HG03432 (cell line): ENCODE results near the gene TRAPPC3.
A peak's percentile ranks its signal among the peaks of the same experiment; 100 is the strongest.
"Not testable (repeated sequence)": the region's sequence is repeated elsewhere in the genome, so short reads cannot be mapped to it uniquely, and the experiment has no call there.

Experiments
- ATAC-seq: cut with Tn5 transposase; IDR thresholded peaks from one replicate; pipeline ENCODE4 v1.9.1; 2021; ENCODE audit warnings: mild to moderate bottlenecking, moderate library complexity; ENCODE audit not compliant: unreplicated experiment

The TRAPPC3 gene

DNA sequence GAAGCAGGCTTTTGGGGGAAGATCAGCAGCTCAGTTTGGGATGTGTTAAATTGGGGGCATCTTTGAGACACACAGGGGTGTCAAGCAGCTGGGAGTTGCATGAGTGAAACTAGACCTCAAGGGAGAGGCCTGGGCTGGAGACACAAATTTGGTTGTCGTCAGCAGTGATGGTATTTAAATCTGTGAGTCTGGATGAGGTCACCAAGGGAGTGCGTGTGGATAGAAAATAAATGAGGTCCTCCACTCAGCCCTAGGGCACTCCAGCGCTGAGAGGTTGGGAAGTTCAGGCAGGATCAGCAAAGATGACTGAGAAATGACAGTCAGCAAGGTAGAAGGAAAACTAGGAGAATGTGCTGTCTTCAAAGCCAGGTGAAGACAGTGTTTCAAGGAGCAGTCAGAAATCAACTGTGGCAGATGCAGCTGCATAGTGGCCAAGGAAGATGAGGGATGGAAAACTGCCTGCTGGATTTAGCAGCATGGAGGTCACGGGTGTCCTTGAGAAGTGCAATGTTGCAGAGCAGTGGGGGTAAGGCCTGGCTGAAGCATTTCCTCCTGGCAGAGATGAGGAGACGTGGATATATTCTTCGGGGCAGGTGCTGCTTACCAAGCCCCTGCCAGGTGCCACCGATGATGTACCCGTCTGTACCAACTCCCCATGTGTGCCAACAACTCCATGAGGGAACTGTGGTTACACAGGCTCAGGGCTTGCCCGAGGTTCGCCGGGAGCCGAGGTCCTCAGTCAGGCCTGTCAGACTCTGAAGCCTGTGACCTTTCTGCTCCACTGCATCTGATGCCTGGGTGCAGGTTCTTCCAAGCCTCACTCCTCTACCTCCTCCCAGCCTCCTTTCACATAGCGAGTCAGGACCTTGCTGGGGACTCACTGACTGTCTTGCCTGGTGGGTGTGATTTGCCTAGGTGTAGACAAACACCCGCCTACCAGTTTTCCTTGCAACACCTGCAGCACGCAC, 17.9 kb upstream of the TRAPPC3 start:
- ATAC-seq: no peak

DNA sequence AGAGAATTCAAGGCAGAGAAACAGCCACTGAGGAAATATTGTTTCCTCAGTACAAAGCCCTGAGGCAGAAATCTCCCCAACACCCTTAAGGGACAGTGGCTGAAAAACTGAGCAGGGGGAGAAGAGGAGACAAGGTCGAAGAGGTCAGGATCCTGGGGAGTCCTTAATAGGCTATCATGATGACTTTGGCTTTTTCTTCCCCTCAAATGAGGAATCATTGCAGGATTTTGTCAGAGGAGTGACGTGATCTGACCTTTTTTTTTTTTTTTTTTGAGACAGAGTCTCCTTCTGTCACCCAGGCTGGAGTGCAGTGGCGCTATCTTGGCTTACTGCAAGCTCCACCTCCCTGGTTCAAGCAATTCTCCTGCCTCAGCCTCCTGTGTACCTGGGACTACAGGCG, 16.9 kb upstream of the TRAPPC3 start:
- ATAC-seq: no peak

DNA sequence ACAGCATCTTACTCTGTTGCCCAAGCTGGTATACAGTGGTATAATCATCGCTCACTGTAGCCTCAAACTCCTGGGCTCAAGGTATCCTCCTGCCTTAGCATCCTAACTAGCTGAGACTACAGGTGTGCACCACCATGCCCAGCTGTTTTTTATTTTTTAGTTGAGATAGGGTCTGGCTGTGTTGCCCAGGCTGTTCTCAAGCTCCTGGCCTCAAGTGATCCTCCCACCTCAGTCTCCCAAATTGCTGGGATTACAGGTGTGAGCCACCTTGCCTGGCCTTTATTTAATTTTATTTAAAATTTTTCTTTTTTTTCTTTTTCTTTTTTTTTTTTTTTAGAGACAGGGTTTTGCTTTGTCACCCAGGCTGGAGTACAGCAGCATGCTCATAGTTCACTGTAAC, 15.9 kb upstream of the TRAPPC3 start:
- no peak for ATAC-seq

DNA sequence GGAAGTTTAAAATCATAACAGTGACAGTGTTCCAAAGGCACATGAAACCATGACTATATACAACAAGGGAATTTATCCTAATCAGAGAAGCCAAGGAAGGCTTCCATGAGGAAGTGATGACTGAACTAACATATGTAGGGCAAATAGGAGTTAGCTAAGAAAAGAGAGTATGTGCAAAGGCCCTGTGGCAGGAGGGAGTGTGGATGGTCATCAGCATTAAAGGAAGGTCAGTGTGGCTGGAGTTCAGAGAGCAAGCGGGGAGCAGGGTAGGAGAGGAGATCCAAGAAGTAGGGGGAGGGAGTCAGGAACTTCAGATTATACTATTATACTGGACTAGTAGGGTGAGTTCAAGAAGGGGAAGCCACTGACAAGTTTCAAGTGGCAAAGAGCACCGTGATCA, 15.1 kb upstream of the TRAPPC3 start:
- no peak for ATAC-seq

DNA sequence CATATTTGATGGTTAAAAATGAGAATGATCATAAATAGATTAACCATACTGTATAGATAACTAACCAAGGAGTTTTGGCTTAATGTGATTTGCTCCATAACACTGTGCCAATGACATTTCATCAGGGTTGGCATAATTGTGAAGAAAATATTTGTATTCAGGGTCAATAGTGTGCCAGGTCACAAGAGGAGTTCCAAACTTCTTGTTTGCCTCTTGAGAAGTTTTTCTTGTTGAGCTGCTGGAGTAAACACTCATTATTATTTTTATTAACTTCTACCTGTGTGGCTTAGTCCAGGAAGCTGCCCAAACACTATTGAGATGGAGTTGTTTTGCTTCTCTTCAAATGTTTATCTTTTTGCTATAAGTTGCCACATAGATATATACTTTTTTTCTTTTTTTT, 14.1 kb upstream of the TRAPPC3 start:
- no peak for ATAC-seq

DNA sequence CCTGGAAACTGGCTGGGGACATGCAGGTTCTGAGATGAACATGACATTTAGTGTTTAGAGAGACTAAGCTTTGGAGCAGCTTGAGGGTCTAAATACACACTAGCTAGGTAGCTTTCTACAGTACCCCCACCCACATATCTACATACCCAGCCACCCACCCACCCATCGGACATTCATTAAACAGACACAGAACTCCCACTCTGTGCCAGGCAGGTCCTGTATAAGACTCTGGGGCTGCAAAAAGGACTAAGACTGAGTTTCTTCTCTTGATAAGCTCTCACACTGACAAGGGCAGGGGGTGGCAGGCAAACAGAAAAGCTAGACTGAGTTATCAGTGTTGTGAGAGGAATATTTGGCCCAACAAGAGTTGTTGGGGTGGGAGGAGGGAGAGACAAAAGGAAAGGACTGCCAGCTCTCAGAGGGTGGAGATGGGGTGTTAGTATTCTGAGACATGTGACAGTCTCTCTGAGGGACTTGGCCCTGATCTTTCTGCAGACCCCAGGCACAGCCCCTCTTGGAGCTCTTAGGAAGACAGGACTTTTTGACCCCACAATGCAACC, 13.5 kb upstream of the TRAPPC3 start:
- ATAC-seq: no peak

DNA sequence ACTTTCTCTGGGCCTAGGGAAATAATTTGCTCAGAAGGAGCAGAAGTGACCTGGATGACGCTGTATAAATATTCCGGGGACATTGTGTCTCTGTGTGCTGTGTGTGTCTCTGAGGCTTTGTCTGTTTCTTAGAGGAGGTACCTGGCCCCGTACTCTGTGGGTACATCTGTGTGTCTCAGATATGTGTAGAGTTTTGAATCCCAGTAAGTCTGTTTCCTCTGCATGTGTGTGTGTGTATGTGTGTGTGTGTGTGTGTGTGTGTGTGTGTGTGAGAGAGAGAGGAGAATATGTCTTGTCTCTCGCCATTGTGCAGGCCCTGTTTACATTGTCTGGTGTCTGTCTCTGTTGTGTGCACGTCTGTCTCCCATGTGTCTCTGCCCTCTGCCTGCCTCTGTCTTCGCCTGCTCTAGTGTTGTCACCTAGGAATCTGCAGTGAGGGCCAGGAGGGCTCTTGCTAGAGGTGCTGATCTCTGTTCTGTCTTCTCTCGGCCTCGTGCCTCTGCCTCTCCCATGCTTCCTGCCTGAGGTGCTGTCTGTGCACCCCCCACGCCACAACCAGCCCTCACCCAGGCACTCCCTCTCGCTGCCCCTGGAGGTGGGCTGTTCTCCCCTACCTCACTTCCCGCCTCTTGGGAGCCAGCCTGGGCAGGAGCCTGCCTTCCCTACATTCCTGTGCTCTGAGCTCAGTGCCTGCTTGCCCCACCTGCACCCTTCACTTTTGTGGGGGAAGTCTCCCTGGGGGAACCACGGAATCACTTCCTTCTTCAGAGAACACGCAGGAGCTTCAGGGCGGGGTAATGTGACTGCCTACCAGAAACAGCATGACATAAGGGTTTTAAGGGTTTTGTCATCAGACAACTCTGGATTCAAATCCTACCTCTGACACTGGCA, 12.6 kb upstream of the TRAPPC3 start:
- ATAC-seq: peak; percentile 40

DNA sequence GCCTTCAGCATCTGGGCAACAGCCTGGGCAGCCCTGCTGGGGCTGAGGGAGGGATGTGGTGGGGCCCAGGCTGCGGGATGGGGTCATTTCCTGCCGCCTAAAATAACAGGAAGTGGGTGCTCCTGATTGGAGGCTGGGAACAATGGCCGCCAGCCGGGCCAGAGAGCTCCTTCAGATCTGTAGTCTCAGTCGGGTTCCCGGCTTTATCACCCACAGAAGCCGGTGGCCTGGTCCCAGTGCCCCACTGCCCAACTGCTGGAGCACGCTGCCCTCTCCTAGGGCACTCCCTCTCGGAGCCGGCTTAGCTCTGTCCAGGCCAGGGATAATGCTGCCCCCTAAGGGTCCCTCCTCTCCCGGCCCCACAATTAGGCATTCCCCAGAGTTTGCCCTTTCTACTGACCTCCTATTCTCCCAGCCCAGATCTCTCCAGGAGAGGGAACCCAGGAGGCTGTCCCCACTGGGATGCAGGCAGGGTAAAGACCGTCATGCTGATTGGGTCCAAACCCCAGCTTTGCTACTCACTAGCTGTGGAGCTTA, 11.7 kb upstream of the TRAPPC3 start:
- ATAC-seq: peak; percentile 35

DNA sequence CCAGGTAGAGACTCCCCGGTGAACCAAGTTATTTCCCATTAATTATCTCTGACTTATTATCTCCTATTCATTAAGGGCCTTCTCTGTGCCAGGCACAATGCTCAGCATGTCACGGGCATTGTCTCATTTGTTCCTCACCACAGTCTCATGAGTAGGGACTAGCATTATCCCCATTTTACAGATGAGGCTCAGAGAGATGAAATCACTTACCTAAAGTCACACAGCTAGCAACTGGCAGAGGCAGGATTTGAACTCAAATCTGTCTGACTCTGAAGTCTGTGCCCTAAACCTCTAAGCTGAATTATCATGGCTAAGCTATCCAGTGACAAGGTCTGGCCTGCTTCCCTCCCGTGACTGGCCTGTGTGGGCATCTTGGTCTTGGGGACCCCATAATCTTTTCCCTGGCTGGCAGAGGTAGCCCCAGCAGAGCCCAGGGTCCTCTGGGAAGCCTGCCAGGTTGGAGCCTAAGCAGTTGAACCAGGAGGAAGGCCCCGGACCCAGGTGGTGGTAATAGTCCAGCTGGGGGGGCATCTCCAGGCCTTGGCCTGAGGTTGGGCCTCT, 11.2 kb upstream of the TRAPPC3 start:
- ATAC-seq: no peak

DNA sequence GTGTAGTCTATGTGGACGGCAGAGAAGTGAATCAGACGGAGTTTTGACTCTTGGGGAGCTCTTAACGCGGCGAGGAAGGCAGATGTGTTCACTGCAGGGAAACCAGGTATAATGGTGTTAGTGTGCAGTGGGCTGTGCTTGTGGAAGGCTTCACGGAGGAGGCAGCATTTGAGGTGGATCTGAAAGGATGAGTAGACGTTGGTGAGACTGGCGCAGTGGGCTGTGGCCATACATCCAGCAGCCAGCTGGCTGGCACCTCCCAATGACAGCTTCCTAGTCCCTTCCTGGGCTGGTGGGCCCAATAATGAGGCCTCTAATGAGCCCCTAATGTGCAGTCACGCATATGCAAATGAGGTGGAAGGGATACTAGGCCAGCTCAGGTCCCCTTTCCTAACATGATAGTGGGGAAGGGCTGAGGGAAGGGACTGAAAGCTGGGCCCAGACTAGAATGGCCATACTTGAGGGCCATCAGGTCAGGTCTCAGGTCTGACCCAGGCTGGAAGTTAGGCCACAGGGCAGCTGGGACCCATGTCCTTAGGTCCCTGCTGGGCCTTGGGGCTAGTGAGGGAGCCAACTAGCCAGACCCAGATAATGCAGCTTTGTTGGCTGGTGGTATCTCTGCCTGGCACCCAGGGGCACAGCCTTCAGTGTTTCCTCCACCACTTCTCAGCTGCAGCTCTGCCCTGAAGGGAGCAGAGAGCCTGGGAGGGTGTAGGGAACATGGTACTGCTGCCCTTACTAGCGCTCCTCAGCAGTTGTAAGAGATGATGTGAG, 10.5 kb upstream of the TRAPPC3 start:
- no peak for ATAC-seq

DNA sequence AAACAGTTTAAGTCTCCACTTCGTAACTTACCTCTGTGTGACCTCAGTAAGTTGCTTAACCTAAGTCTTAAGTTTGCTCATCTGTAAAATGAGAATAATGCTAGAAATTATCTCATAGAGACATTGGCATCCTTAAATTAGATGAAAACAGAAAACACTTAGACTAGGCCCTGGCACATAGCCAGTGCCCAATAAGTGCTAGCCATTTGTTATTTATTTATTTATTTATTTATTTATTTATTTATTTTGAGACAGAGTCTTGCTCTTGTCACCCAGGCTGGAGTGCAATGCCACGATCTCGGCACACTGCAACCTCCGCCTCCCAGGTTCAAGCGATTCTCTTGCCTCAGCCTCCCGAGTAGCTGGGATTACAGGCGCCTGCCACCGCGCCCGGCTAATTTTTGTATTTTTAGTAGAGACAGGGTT, 9.6 kb upstream of the TRAPPC3 start:
- not testable (repeated sequence) for ATAC-seq

DNA sequence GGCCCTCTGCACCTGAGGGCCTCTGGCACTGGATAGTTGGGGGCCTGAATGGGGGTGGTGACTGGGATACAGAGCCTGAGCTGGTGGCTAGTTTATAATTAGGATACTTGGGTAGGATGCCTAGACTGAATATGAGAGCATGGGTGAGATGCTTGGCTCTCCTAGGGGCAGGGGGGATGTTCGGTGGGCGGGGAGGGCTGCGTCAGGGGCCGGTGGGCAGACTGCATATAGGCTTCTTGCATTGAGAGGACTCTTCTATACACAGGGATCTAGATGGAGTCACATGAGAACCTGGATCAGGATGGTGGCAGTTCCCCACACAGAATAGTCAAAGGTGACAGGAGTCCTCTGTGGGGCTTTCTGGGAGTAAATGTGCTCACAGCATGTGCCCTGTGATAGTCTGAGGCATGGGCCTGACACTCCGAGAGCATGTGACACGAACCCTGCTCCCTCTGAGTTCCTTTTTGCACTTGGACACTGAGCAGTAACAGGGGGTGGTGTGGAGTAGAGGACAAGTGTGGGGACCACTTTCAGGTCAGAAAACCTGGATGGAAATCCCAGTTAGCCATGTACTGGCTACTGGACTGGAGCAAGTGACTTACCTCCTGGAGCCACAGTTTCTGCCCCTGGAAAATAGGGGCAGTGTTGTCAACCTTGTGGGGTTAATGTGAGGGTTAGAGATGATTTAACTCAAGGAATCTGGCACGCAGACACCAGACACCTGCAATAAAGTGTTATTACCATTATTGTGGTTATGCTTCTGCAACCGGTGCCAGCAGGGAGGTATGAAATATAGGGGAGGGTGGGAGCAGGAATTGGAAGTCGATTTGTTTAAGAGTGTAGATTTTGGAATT, 8.9 kb upstream of the TRAPPC3 start:
- ATAC-seq: no peak

DNA sequence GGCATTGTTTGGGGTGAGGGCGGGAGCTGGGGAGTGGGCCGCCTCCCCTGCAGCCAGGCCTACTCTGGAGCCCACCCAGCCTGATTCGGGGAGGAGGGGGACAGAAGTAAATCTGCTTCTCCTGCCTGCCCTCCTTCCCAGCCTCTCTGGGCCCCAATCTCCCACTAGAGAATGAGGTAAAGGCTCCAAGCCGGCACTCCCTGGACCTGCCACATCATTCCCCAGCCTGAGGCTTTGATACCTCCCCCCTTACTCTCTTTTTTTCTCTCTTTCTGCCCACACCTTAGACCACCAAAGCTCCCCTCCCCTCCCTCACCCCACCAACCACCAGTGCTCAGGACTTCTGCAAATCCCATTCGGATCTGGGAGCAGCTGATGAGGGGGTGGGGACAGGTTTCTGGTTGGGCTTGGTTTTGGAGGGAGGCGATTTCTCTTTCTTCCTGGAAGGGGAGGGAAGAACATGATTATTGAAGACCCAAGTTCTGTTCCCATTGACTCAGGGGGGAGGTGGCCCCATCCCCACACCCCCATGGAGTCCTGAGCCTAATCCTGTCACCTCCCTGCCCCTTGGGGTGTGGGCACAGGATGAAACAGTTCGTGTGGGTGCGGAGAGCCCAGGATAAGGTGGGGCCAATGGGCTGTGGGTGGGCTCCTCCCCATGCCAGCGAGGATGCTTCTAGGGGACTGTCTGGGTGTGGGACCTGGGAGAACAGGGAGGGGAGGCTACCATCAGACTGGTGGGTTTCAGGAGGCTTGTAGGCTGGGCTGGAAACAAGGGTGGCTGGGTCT, 8.0 kb upstream of the TRAPPC3 start:
- ATAC-seq: no peak

DNA sequence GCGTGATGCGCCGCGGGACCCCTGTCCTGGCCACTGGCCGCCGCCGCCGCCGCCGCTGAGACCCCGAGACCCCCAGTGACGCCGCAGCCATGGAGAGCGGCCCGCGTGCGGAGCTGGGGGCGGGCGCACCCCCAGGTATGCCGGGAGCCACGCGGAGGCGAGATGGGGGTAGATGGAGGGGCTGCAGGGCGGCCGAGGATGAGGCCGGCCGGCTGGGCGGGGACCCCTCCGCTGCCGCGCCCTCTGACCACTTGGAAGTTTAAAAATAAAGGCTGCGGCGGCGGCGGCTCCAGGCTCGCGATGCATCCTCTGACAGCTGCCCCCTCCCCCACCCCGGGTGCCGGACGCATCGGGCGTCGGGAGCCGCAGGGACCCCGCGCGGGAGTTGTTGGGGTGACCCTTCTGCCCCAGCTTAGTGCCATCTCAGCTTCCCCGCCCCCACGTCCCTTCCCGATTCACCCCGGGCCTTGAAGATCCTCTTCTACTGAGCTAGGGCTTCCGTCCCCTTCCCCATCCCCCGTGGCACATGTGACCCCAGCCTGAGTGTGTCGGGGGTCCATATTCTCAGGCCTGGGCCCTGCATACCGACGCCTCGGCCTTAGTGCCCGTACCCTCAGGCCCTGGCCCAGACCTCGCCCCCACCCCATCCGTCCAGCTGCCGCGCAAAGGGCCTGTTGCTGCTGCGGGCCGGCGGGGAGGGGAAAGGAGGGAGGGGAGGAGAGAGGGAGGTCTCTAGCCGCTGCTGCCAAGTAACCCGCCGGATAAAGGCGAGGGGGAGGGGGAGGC, 7.2 kb upstream of the TRAPPC3 start:
- peak; percentile 23 for ATAC-seq

DNA sequence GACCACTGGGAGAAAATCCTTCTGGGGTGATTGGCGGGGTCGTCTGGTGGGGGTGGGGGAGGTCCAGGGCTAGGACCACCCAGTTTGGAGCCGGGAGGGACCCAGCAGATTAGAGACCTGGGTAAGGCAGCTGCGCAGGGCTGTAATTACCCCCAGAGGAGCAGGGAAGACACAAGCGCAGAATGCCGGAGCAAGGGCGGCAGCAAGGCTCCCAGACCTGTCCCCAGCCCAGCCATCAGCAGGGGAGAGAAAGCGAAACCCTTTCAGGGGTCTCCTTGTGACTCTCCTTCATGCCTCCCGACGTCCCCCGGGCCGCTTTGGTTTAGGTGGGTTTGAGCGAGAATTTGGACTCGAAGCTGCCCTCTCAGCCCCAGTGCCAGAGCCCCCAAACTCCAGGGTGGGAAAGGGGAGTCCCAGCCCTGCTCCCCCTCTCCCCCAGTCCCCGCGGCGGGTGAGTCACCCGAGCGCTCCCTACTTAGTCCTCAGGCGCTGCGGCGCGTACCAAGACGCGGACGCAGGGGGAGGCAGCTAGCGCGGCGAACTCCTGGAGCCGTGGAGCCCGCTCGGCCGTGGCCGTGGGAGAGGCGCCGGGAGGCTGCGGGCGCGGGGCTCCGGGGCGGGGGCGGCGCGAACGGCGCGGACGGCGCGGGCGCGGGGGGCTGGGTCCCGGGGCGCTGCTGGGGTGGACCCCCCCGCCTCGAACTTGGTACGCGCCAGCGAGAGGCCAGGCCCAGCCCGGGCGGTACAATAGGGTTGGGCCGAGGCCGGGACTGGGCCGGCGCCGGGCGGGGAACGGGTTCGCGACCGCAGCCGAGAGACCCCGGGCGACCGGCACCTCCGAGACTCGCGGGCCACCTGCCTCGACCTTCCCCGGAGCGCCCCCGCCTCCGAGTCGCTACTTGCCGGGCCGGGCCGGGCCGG, 6.4 kb upstream of the TRAPPC3 start, which contains the start of gene MAP7D1:
Gene MAP7D1, plus strand, starts transcription at position 753 of the 921 bp plus-strand sequence. CDS start 258 bp downstream, outside the sequence.
- ATAC-seq: peak; percentile 58

DNA sequence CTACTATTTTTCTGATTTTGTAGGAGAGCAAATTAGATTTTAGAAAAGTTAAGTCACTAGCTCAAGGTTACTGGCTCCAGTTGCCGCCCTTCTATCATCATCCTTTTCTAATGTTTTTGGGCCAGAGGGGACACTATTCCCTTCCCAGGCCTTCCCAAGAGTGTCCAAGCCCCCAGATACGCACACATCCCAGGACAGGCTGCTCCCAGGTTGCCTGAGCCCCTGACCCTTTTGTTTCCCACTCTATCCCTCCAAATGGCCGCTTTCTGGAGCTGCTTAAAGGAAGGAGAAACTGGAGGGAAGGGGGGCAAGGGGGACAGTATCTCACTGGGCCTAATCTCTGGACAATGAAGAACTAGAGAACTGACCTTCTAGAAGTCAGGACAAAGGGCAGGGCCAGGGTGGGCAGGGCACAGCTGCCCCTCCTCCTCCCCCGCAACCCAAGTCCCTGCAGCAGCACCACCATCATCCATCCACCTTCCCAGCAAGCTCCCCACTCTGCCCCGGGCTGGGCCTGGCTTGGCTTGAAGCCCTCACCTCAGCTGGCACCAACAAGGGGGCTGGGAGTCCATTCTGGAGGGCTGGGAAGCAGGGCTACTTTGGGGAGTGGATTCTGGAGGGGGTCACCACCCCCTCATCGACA, 5.6 kb upstream of the TRAPPC3 start:
- no peak for ATAC-seq
